GM12873 (cell line): Measurements from ENCODE around the gene TEX54.
A peak's percentile ranks its signal among the peaks of the same experiment; 100 is the strongest.

ENCODE experiments used
- TF ChIP-seq, protein P1 (sequence below): IDR thresholded peaks from 2 replicates; pipeline ENCODE4 v1.5.1; 2012; ENCODE audit warnings: low read depth, mild to moderate bottlenecking, moderate library complexity, low read length, control low read depth; ENCODE audit not compliant: insufficient read depth; ENCODE audit errors: missing control alignments

TEX54 gene

DNA sequence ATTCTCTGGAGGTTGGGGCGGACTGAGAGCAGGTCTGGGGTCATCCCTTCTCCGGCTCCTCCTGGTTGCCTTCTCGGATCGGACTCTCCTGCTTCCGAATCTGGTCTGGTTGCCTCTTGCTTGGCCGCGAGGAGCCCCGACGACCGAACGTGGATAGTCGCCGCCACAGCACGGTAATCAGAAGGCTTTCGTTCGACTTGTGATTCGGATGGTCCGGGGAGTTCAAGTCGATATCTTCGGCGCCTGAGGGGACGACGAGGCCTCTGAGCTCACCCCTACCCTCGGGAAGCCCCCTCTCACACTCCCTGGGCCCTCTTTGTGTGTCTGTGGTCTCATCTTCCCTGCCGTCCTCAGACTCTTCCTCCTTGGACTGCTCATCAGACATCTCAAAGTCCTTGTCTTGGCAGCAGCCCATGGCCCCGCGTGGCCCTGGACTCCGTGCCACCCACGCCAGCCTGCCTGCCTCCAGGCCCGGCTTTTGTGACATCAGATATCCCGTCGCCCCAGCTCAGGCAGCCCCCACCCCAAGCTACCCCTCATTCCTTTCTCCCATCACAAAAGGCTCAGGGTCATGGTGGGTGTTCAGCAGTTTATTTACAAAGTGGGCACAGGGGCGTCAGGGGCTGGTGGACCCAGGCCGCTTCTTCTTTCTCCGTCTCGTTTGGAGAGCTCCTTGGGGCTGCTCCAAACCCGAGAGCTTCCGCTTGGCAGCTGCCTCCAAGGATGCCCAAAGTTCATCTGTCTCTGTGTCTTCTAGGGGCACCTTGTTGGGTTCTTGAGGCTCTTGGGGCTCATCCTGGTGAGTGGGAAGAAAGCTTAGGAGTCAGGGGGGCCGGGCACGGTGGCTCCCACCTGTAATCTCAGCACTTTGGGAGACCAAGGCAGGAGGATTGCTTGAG is at the start of gene TEX54:
Gene TEX54 (minus strand): TSS at position 506 of the 899 bp plus-strand sequence.
- TF ChIP-seq, protein P1, sequence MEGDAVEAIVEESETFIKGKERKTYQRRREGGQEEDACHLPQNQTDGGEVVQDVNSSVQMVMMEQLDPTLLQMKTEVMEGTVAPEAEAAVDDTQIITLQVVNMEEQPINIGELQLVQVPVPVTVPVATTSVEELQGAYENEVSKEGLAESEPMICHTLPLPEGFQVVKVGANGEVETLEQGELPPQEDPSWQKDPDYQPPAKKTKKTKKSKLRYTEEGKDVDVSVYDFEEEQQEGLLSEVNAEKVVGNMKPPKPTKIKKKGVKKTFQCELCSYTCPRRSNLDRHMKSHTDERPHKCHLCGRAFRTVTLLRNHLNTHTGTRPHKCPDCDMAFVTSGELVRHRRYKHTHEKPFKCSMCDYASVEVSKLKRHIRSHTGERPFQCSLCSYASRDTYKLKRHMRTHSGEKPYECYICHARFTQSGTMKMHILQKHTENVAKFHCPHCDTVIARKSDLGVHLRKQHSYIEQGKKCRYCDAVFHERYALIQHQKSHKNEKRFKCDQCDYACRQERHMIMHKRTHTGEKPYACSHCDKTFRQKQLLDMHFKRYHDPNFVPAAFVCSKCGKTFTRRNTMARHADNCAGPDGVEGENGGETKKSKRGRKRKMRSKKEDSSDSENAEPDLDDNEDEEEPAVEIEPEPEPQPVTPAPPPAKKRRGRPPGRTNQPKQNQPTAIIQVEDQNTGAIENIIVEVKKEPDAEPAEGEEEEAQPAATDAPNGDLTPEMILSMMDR, result no peak

DNA sequence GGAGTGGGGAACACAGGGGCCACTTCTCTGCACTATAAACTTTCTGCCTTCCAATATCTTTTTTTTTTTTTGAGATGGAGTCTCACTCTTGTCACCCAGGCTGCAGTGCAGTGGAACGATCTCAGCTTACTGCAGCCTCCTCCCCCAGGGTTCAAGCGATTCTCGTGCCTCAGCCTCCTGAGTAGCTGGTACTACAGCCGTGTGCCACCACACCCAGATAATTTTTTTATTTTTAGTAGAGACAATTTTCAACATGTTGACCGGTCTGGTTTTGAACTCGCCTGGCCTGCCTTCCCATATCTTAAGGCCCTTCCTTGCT is 49.7 kb upstream of the TEX54 start:
- TF ChIP-seq, protein P1, result no peak

DNA sequence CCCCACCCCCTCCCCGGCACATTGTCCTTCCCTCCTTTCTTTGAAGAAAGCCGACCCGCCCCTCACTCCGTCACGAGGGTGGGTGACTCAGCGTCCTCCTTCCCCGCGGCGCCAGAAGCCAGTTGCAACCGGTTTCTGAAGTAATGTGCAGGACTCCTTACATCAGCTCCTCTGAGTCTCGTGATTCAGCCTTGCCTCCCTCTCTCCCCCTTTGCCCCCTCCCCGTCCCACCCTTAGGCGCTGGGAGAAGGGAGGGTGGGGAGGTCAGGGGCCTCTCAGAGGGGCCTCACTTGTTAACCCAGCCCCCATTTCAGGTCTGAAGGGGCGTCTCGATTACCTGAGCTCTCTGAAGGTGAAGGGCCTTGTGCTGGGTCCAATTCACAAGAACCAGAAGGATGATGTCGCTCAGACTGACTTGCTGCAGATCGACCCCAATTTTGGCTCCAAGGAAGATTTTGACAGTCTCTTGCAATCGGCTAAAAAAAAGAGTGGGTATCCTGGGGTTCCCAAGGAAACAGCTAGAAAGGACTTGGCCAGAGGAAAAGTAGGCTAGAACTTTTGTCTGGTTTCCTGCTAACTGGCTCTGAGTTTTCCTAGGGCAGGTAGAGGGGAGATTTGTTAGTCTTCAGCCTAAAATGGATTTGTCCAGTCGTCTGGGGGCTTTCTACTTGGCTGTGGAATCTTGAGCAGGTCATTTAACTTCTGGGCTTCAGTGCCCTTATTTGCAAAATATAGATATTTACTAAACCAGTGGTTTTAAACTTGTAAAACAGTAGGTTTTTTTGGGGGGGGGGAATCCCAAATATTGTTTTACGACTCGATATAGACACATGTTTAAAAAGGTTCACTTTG is 49.2 kb upstream of the TEX54 start:
- TF ChIP-seq, protein P1, result no peak

DNA sequence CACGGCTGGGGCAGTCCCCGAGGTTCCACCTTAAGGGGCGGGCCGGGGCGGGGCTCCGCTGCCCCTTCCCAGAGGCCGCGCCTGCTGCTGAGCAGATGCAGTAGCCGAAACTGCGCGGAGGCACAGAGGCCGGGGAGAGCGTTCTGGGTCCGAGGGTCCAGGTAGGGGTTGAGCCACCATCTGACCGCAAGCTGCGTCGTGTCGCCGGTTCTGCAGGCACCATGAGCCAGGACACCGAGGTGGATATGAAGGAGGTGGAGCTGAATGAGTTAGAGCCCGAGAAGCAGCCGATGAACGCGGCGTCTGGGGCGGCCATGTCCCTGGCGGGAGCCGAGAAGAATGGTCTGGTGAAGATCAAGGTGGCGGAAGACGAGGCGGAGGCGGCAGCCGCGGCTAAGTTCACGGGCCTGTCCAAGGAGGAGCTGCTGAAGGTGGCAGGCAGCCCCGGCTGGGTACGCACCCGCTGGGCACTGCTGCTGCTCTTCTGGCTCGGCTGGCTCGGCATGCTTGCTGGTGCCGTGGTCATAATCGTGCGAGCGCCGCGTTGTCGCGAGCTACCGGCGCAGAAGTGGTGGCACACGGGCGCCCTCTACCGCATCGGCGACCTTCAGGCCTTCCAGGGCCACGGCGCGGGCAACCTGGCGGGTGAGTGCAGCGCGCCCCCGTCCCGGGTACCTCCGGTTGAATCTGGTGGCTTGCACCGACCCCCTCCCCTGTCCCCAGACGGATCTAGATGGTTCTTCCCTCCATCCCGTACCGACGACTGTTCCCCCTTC is 48.4 kb upstream of the TEX54 start, which contains the start of gene SLC3A2:
Gene SLC3A2 (plus strand): TSS at position 94 of the 776 bp plus-strand sequence. CDS start 128 bp downstream, at position 222.
- TF ChIP-seq, protein P1, result peak; percentile 81

DNA sequence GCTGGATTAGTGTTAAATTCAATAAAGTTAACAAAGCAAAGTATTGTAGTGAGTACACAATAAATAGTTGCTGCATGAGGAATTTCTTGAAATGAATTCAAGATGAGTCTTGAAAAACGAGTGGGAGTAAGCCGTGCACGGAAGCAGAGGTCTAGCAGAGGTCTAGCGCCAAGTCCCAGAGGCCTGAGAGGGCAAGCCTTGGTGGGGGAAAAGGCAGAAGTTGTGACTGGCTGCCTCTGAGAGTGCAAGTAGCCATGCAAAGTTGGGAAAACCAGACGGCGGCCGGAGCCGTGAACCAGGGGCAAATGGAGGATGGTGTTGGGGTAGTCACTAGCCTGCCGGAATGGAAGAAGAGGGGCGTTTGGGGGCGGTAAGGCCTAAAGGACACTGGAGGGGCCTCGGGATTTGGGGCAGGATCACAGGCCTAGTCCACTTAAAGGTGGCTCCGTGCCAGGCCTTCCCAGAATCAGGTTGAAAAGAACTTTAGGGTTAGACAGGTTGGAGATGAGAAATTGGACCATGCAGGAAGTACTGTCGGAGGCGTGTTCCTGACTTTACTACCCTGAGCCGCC is 47.7 kb upstream of the TEX54 start:
- TF ChIP-seq, protein P1, result no peak

DNA sequence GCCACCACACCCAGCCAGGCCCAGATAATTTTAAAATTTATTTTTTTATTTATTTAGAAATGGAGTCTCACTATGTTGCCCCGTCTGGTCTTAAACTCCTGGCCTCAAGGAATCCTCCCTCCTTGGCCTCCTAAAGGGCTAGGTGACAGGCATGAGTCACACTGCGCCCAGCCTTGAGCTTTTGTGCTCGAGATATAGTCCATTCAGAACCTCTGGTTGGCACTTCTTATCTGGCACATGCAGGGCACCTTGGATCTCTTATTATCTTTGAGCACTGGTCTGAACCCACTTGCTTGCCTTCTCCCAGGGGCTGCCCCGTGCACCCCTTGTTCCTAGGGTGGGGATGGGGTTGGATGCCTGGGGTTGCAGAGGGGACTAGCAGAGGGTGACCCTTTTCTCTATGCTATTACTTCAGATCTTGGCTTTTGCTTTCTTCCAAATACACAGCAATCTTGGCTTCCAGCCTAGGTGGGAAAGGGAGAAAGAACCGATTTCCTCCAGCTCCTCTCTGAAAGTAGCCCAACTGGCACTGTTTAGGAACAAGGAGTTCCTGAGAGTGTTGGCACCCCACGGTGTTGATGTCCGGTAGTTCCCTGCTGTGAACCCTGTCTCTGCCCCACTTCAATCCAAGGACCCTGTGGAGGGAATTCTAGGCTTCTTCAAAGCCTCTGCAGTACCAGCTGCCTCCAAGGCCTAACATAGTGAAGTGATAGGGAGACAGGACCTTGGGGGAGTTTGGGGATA is 46.8 kb upstream of the TEX54 start:
- TF ChIP-seq, protein P1, result no peak
